ENCODE data around the gene SATB2. TPM values are rescaled to one million over a fixed set of nuclear protein-coding genes. Genes with fewer than 3 reads are reported as not detected.

SATB2 gene
- total RNA-seq (ENCODE audit: low replicate concordance) = 2.3 and 12.7 TPM in 2 replicates

- TF ChIP-seq, protein P1, sequence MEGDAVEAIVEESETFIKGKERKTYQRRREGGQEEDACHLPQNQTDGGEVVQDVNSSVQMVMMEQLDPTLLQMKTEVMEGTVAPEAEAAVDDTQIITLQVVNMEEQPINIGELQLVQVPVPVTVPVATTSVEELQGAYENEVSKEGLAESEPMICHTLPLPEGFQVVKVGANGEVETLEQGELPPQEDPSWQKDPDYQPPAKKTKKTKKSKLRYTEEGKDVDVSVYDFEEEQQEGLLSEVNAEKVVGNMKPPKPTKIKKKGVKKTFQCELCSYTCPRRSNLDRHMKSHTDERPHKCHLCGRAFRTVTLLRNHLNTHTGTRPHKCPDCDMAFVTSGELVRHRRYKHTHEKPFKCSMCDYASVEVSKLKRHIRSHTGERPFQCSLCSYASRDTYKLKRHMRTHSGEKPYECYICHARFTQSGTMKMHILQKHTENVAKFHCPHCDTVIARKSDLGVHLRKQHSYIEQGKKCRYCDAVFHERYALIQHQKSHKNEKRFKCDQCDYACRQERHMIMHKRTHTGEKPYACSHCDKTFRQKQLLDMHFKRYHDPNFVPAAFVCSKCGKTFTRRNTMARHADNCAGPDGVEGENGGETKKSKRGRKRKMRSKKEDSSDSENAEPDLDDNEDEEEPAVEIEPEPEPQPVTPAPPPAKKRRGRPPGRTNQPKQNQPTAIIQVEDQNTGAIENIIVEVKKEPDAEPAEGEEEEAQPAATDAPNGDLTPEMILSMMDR (IDR thresholded peaks at IDR 0.05; ENCODE audit: insufficient read depth, low read length) = no peak
- peak; percentile 58 for DNase-seq (ENCODE audit: low read depth)
- H3K4me3 ChIP-seq (ENCODE audit: low read depth, low read length) = peak within 1 kb of the TSS; percentile 91
Measured at GRCh38 chr2:199457147-199458008, at the start of gene SATB2. SATB2 (minus strand) TSS chr2:199457939; CDS start chr2:199456037, 1,902 bp downstream.

- H3K4me3 ChIP-seq (ENCODE audit: low read depth, low read length) = no peak overlapping the region
- no peak for DNase-seq (ENCODE audit: low read depth)
Measured at GRCh38 chr2:199505755-199506403, 48.1 kb upstream of the SATB2 start.

GRCh38 chr2:199503148-199503547 lies 45.4 kb upstream of the SATB2 start:
- no peak for DNase-seq (ENCODE audit: low read depth)
- TF ChIP-seq, protein P1 (IDR thresholded peaks at IDR 0.05; ENCODE audit: insufficient read depth, low read length) = no peak
- no peak overlapping the region for H3K4me3 ChIP-seq (ENCODE audit: low read depth, low read length)

More at GRCh38 chr2:199505755-199506403, 48.1 kb upstream of the SATB2 start:
- TF ChIP-seq, protein P1 (IDR thresholded peaks at IDR 0.05; ENCODE audit: insufficient read depth, low read length) = no peak

DNA sequence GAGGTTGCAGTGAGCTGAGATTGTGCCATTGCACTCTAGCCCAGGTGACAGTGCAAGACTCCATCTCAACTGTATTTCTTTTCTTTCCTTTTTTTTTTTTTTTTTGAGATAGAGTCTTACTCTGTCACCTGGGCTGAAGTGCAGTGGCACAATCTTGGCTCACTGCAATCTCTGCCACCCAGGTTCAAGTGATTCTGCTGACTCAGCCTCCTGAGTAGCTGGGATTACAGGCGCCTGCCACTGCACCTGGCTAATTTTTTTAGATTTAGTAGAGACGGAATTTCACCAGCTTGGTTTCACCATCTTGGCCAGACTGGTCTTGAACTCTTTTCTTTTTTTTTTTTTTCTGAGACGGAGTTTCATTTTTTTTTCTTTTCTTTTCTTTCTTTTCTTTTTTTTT lies 41.3 kb upstream of the SATB2 start:
- TF ChIP-seq, protein P1 (IDR thresholded peaks at IDR 0.05; ENCODE audit: insufficient read depth, low read length) = no peak
- H3K4me3 ChIP-seq (ENCODE audit: low read depth, low read length) = no peak overlapping the region
- no peak for DNase-seq (ENCODE audit: low read depth)

- TF ChIP-seq, protein P1 (IDR thresholded peaks at IDR 0.05; ENCODE audit: insufficient read depth, low read length) = no peak
- DNase-seq (ENCODE audit: low read depth) = no peak
- H3K4me3 ChIP-seq (ENCODE audit: low read depth, low read length) = no peak overlapping the region
Measured at GRCh38 chr2:199495147-199495546, 37.4 kb upstream of the SATB2 start.

DNA sequence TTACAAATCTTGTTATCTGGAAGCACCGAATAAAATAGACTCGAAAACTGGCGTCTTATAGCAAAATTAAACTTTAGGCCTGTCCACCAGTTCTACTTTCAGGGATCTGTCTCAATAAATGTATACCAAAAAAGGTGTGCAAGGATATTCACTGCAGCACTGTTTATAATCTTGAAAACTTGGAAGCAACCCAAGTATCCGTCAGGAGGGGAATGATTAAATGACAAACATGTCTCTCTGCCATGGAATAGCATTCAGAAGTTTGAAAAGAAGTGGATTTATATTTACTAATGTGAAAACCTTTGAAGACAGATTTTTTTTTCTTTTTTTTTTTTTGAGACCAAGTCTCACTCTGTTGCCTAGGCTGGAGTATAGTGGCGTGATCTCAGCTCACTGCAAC lies 32.3 kb upstream of the SATB2 start:
- H3K4me3 ChIP-seq (ENCODE audit: low read depth, low read length) = no peak overlapping the region
- TF ChIP-seq, protein P1 (IDR thresholded peaks at IDR 0.05; ENCODE audit: insufficient read depth, low read length) = no peak
- no peak for DNase-seq (ENCODE audit: low read depth)

Data from fibroblast of the aortic adventitia (primary cell).